MM.1S (cell line): ENCODE measurements around the gene LHFPL2.

Source experiments
- CTCF ChIP-seq: fragments of 300-600 bp; sonication (generic); IDR thresholded peaks from 2 replicates; pipeline ENCODE4 v1.5.1; 2016; ENCODE audit warnings: antibody characterized with exemption, low read length, mixed read lengths
- EZH2 ChIP-seq: fragments of 300-600 bp; sonication (generic); optimal IDR thresholded peaks from 2 replicates; pipeline ENCODE3; 2017; ENCODE audit warnings: low read depth, mild to moderate bottlenecking, antibody characterized with exemption, low read length, mixed read lengths

DNA sequence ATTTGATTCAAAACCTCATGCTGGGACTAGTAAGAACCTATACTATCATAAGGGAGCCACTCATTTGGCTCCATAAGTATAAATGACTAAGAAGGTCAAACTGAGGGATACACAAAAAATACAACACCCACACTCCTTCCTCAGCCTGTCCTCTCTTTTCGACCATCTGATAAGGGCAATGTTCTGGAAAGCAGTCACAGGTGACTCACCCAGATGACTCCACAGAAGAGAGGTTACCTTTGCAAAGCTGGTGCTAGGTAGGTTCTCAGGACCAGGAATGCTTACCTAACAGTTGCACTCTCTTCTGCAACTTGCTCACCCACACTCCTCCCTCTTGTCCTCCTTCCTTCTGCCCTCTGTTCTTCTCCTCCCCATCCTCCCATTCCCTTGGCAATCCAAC, 32.9 kb downstream of the LHFPL2 start:
- TF ChIP-seq CTCF (no peak), EZH2 (no peak)
